Endothelial cell of umbilical vein (primary cell): ENCODE data around the gene MCC. TPM values are rescaled to one million over a fixed set of nuclear protein-coding genes. Genes with fewer than 3 reads are reported as not detected.

Source experiments
- BruUV-seq: library from RNA; stranded (reverse); fragments of 400-500 nt; replicated peaks from 2 replicates; lab custom pipeline; 2021; lab: Mats Ljungman, UMichigan
- CTCF ChIA-PET: fragments of 300-600, 350-600 bp; sonication (Branson Sonifier 250); formaldehyde crosslinking; loops from one replicate; lab custom pipeline; 2021; ENCODE audit warnings: antibody characterized with exemption, inconsistent platforms; lab: Charles Lee
- POLR2A ChIA-PET: fragments of 300-600, 350-600 bp; sonication (Branson Sonifier 250); formaldehyde crosslinking; loops from one replicate; lab custom pipeline; 2021; ENCODE audit warnings: antibody characterized with exemption, inconsistent platforms; lab: Charles Lee
- DNase-seq: peaks from one replicate; pipeline ENCODE4 v3.0.0-alpha.2; 2011; ENCODE audit warnings: low read depth, low spot score
- FAIRE-seq: peaks from 2 replicates; lab custom pipeline; 2011; peaks lifted over from hg19 to GRCh38; lab: Jason Lieb, UNC
- H2AFZ ChIP-seq: 2 replicates; pipeline ENCODE4 v1.6.0; 2012; ENCODE audit warnings: low read depth, low read length, control low read depth, inconsistent platforms
- H3K27ac ChIP-seq: 2 replicates; pipeline ENCODE4 v1.5.1; 2011; ENCODE audit warnings: low read depth, mild to moderate bottlenecking, control low read depth, low read length, moderate library complexity; ENCODE audit not compliant: insufficient read depth
- H3K27me3 ChIP-seq, 2 experiments: 2 replicates each; pipeline versions ENCODE4 v1.6.0 to v1.6.1; 2011; ENCODE audit warnings: low read length in 2 of 2, mixed read lengths in 1 of 2; ENCODE audit not compliant: control insufficient read depth in 2 of 2, insufficient read depth in 2 of 2
- H3K36me3 ChIP-seq, 2 experiments: 2 replicates in 1 of 2; 3 replicates in 1 of 2; pipeline ENCODE4 v1.5.1; 2011; ENCODE audit warnings: low read length in 2 of 2, mild to moderate bottlenecking in 1 of 2, moderate library complexity in 1 of 2; ENCODE audit not compliant: control insufficient read depth in 2 of 2, insufficient read depth in 2 of 2; ENCODE audit errors: extremely low read depth in 1 of 2
- H3K4me1 ChIP-seq: 3 replicates; pipeline ENCODE4 v1.5.1; 2011; ENCODE audit warnings: mild to moderate bottlenecking, low read length; ENCODE audit not compliant: control insufficient read depth, insufficient read depth; ENCODE audit errors: extremely low read depth
- H3K4me2 ChIP-seq: 2 replicates; pipeline ENCODE4 v1.6.1; 2011; ENCODE audit warnings: low read length, control low read depth, mixed read lengths; ENCODE audit not compliant: insufficient read depth
- H3K4me3 ChIP-seq, 3 experiments: fragments of 200-600 bp in 1 of 3; sonication (generic), shearing (Covaris generic) in 1 of 3; replicated peaks in 1 of 3; 2 replicates each; pipeline ENCODE4 v1.5.1; 2011 to 2016; ENCODE audit warnings: control low read depth in 3 of 3, low read length in 3 of 3, mild to moderate bottlenecking in 2 of 3, inconsistent platforms in 1 of 3, low read depth in 1 of 3, moderate library complexity in 1 of 3; ENCODE audit not compliant: insufficient read depth in 1 of 3
- H3K79me2 ChIP-seq: 2 replicates; pipeline ENCODE4 v1.6.0; 2012; ENCODE audit warnings: low read length, inconsistent platforms; ENCODE audit not compliant: control insufficient read depth, insufficient read depth
- H3K9ac ChIP-seq: replicated peaks from 2 replicates; pipeline ENCODE3; 2011; ENCODE audit warnings: low read length, control low read depth; ENCODE audit not compliant: insufficient read depth; ENCODE audit errors: extremely low read depth
- H3K9me1 ChIP-seq: replicated peaks from 3 replicates; pipeline ENCODE4 v1.6.0; 2011; ENCODE audit warnings: mild to moderate bottlenecking, low read length; ENCODE audit not compliant: control insufficient read depth, insufficient read depth; ENCODE audit errors: extremely low read depth
- H3K9me3 ChIP-seq: replicated peaks from 2 replicates; pipeline ENCODE4 v1.5.1; 2012; ENCODE audit warnings: low read length, inconsistent platforms; ENCODE audit not compliant: control insufficient read depth, insufficient read depth
- H4K20me1 ChIP-seq: replicated peaks from 2 replicates; pipeline ENCODE3; 2011; ENCODE audit warnings: mild to moderate bottlenecking, low read length; ENCODE audit not compliant: control insufficient read depth, insufficient read depth; ENCODE audit errors: extremely low read depth
- FOS ChIP-seq: IDR thresholded peaks from 2 replicates; pipeline ENCODE4 v1.6.1; 2011; ENCODE audit warnings: mild to moderate bottlenecking, low read length, moderate library complexity, borderline replicate concordance; ENCODE audit not compliant: insufficient read depth
- GATA2 ChIP-seq: IDR thresholded peaks from 2 replicates; pipeline ENCODE4 v1.7.0; 2011; ENCODE audit warnings: low read depth, mild to moderate bottlenecking, moderate library complexity, mixed read lengths, low read length; ENCODE audit not compliant: insufficient read length, insufficient read depth
- MAX ChIP-seq: IDR thresholded peaks from 2 replicates; pipeline ENCODE4 v1.6.1; 2011; ENCODE audit not compliant: insufficient read depth, insufficient read length
- MYC ChIP-seq: IDR thresholded peaks from one replicate; pipeline ENCODE4 v1.6.1; 2011; ENCODE audit warnings: mild to moderate bottlenecking, low read depth, low read length
- POLR2A ChIP-seq: IDR thresholded peaks from 2 replicates; pipeline ENCODE4 v1.6.1; 2012; ENCODE audit warnings: low read depth, mild to moderate bottlenecking, control low read depth, low read length
- POLR2AphosphoS5 ChIP-seq: IDR thresholded peaks from 2 replicates; pipeline ENCODE4 v1.6.1; 2012; ENCODE audit warnings: low read depth, mild to moderate bottlenecking, control low read depth, low read length, moderate library complexity; ENCODE audit not compliant: insufficient read depth
- dilution Hi-C: fragments of 300-500 bp; cut with MboI; formaldehyde crosslinking; loops from one replicate; pipeline ENCODE4 v1.15.0; 2019; ENCODE audit warnings: low sequenced_read_pairs; ENCODE audit not compliant: extremely low pct_ligation_motif_present
- intact Hi-C: fragments of 100-400 bp; cut with micrococcal nuclease; formaldehyde crosslinking; loops from one replicate; pipeline ENCODE4 v1.10.0; 2022
- polyA plus RNA-seq, 4 experiments: library from polyadenylated mRNA; depleted of rRNA in 3 of 4; stranded (reverse) in 3 of 4; unstranded in 1 of 4; fragments of >200 nt; gene quantifications; 2 replicates each; pipeline versions ENCODE4 v1.2.1 to v1.2.3, GENCODE V29; 2011 to 2012; ENCODE audit warnings: missing spikeins in 1 of 4
- total RNA-seq: library from RNA; stranded (reverse); gene quantifications from 2 replicates; pipeline ENCODE4 v1.2.3, GENCODE V29; 2021
- TF ChIP-seq, protein P1 (sequence below), 2 donors: IDR thresholded peaks; 1 replicate in 1 of 2; 2 replicates in 1 of 2; pipeline ENCODE4 v1.5.1; 2011; ENCODE audit warnings: low read length in 2 of 2, mild to moderate bottlenecking in 2 of 2, moderate library complexity in 2 of 2, control low read depth in 1 of 2, inconsistent platforms in 1 of 2, low read depth in 1 of 2; ENCODE audit not compliant: insufficient read depth in 1 of 2; ENCODE audit errors: extremely low read depth in 1 of 2

Gene MCC
- total and polyA plus RNA-seq, 2 donors (not counting 3 experiments of a cell fraction or from before 2014, with no cell fraction given) = 6.9 to 27.5 TPM

DNA sequence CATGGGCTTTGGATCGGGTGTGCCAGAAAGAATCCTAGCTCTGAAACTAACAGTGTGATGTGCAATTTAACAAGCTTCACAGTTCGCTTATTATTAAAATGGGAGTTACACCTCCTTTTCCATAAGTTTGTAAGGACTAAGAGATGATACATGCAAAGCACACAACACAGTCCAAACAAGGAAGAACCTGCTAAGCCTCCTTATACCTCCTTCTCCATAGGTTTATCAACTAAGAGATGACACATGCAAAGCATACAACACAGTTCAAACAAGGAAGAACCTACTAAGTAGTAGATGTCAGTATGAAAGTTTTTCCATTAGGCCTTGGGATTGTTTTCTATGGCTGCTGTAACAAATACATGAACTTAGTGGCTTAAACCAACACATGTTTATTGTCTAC is 295.7 kb downstream of the MCC start:
- no peak overlapping the region for H3K27ac ChIP-seq
- ChIA-PET CTCF (no interaction called here), POLR2A (no interaction called here)
- dilution Hi-C loops = no loop called here
- H3K4me1 ChIP-seq = no peaks in the 10 kb centered on the region
- BruUV-seq = no TSS peak
- H3K27me3 ChIP-seq = no peaks in the 10 kb centered on the region
- no peaks in the 10 kb centered on the region for H3K79me2 ChIP-seq
- no peak overlapping the region for H3K4me3 ChIP-seq
- H3K36me3 ChIP-seq = no peaks in the 10 kb centered on the region
- FAIRE-seq (peak; percentile 37), DNase-seq (no peak)
- no peaks in the 10 kb centered on the region for H3K9me1 ChIP-seq
- H4K20me1 ChIP-seq = no peaks in the 10 kb centered on the region
- no peaks in the 10 kb centered on the region for H3K9me3 ChIP-seq
- no peak overlapping the region for H3K4me2 ChIP-seq
- H3K9ac ChIP-seq = no peak overlapping the region
- intact Hi-C loops = no loop called here
- H2AFZ ChIP-seq = no peak overlapping the region
- TF ChIP-seq, protein P1, sequence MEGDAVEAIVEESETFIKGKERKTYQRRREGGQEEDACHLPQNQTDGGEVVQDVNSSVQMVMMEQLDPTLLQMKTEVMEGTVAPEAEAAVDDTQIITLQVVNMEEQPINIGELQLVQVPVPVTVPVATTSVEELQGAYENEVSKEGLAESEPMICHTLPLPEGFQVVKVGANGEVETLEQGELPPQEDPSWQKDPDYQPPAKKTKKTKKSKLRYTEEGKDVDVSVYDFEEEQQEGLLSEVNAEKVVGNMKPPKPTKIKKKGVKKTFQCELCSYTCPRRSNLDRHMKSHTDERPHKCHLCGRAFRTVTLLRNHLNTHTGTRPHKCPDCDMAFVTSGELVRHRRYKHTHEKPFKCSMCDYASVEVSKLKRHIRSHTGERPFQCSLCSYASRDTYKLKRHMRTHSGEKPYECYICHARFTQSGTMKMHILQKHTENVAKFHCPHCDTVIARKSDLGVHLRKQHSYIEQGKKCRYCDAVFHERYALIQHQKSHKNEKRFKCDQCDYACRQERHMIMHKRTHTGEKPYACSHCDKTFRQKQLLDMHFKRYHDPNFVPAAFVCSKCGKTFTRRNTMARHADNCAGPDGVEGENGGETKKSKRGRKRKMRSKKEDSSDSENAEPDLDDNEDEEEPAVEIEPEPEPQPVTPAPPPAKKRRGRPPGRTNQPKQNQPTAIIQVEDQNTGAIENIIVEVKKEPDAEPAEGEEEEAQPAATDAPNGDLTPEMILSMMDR (IDR thresholded peaks at IDR 0.05; ENCODE audit: extremely low read depth in 1 of 2, insufficient read depth in 1 of 2, low read depth in 1 of 2, low read length in 2 of 2) = no peak
- no peak for TF ChIP-seq MAX
- no peak for TF ChIP-seq GATA2
- no peak for TF ChIP-seq MYC
- TF ChIP-seq POLR2A = no peak
- TF ChIP-seq FOS = no peak
- TF ChIP-seq POLR2AphosphoS5 = no peak
